ENCODE data around the gene DNAAF1. TPM values are rescaled to one million over a fixed set of nuclear protein-coding genes. Genes with fewer than 3 reads are reported as not detected.
A peak's percentile ranks its signal among the peaks of the same experiment; 100 is the strongest.

The DNAAF1 gene
- total RNA-seq, 1 experiment from 2014 or later, result not detected

GRCh38 chr16:84141143-84141670, 3.9 kb upstream of the DNAAF1 start:
- H3K4me3 ChIP-seq (ENCODE audit: low read depth in 2 of 2, low read length in 2 of 2), result no peak overlapping the region
- DNase-seq (ENCODE audit: low read depth, low spot score), result no peak
- no peaks in the 10 kb centered on the region for H3K27me3 ChIP-seq (ENCODE audit: control insufficient read depth, insufficient read depth, low read length)
- TF ChIP-seq, protein P1, sequence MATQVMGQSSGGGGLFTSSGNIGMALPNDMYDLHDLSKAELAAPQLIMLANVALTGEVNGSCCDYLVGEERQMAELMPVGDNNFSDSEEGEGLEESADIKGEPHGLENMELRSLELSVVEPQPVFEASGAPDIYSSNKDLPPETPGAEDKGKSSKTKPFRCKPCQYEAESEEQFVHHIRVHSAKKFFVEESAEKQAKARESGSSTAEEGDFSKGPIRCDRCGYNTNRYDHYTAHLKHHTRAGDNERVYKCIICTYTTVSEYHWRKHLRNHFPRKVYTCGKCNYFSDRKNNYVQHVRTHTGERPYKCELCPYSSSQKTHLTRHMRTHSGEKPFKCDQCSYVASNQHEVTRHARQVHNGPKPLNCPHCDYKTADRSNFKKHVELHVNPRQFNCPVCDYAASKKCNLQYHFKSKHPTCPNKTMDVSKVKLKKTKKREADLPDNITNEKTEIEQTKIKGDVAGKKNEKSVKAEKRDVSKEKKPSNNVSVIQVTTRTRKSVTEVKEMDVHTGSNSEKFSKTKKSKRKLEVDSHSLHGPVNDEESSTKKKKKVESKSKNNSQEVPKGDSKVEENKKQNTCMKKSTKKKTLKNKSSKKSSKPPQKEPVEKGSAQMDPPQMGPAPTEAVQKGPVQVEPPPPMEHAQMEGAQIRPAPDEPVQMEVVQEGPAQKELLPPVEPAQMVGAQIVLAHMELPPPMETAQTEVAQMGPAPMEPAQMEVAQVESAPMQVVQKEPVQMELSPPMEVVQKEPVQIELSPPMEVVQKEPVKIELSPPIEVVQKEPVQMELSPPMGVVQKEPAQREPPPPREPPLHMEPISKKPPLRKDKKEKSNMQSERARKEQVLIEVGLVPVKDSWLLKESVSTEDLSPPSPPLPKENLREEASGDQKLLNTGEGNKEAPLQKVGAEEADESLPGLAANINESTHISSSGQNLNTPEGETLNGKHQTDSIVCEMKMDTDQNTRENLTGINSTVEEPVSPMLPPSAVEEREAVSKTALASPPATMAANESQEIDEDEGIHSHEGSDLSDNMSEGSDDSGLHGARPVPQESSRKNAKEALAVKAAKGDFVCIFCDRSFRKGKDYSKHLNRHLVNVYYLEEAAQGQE (IDR thresholded peaks at IDR 0.05; ENCODE audit: insufficient read depth in 1 of 2, low read depth in 2 of 2, low read length in 1 of 2), result no peak
- TF ChIP-seq POLR2AphosphoS5 (IDR thresholded peaks at IDR 0.05; ENCODE audit: low read depth, low read length) (no peak), SIN3A (IDR thresholded peaks at IDR 0.05; ENCODE audit: borderline replicate concordance, insufficient read depth, low read depth, low read length) (no peak), TCF7L2 (IDR thresholded peaks at IDR 0.05; ENCODE audit: low read depth, low read length) (no peak)
- TF ChIP-seq, protein P2, sequence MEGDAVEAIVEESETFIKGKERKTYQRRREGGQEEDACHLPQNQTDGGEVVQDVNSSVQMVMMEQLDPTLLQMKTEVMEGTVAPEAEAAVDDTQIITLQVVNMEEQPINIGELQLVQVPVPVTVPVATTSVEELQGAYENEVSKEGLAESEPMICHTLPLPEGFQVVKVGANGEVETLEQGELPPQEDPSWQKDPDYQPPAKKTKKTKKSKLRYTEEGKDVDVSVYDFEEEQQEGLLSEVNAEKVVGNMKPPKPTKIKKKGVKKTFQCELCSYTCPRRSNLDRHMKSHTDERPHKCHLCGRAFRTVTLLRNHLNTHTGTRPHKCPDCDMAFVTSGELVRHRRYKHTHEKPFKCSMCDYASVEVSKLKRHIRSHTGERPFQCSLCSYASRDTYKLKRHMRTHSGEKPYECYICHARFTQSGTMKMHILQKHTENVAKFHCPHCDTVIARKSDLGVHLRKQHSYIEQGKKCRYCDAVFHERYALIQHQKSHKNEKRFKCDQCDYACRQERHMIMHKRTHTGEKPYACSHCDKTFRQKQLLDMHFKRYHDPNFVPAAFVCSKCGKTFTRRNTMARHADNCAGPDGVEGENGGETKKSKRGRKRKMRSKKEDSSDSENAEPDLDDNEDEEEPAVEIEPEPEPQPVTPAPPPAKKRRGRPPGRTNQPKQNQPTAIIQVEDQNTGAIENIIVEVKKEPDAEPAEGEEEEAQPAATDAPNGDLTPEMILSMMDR (IDR thresholded peaks at IDR 0.05), result peak; percentile 14
- no TSS peak for BruUV-seq (replicated peaks)
- H3K4me1 ChIP-seq (ENCODE audit: control insufficient read depth, insufficient read depth, low read length), result no peaks in the 10 kb centered on the region; the same call in 1 of the 2 replicates
- POLR2A ChIA-PET, result no interaction called here
- in situ Hi-C loops (cut with HindIII; ENCODE audit: low pct_unique_long_range_greater_than_20kb, low sequenced_read_pairs), result no loop called here
- CTCF ChIA-PET, result no interaction called here
- ATAC-seq, result no peak
- peaks cover 5% of the 10 kb centered on the region; the same call in 1 of the 2 replicates for H3K36me3 ChIP-seq (ENCODE audit: control insufficient read depth, insufficient read depth, low read length)
- H3K27ac ChIP-seq (ENCODE audit: low read length), result no peak overlapping the region
- intact Hi-C loops (cut with micrococcal nuclease; ENCODE audit: unreplicated experiment), result no loop called here
- no peaks in the 10 kb centered on the region for H3K9me3 ChIP-seq (ENCODE audit: control insufficient read depth, insufficient read depth, low read depth, low read length)

DNA sequence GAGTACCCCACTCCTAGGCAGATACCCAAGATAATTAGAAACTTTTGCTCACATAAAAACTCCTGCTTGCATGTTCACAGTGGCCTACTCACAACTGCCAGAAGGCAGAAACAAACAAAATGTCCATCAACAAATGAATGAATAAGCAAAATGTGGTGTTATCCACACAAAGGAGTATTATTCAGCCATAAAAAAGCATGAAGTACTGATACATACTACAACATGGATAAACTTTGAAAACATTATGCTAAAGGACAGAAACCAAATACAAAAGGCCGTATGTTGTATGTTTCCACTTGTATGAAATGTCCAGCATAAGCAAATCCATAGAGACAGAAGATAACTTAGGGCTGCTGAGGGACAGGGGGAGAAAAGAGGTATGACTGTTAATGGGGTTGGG, 2.0 kb upstream of the DNAAF1 start:
- H3K27me3 ChIP-seq (ENCODE audit: control insufficient read depth, insufficient read depth, low read length), result no peaks in the 10 kb centered on the region
- ATAC-seq (no peak), DNase-seq (ENCODE audit: low read depth, low spot score) (no peak)
- intact Hi-C loops (cut with micrococcal nuclease; ENCODE audit: unreplicated experiment) (no loop called here), in situ Hi-C loops (cut with HindIII; ENCODE audit: low pct_unique_long_range_greater_than_20kb, low sequenced_read_pairs) (no loop called here)
- POLR2A ChIA-PET, result no interaction called here
- peaks cover 5% of the 10 kb centered on the region; the same call in 1 of the 2 replicates for H3K36me3 ChIP-seq (ENCODE audit: control insufficient read depth, insufficient read depth, low read length)
- no peak overlapping the region for H3K27ac ChIP-seq (ENCODE audit: low read length)
- TF ChIP-seq POLR2AphosphoS5 (IDR thresholded peaks at IDR 0.05; ENCODE audit: low read depth, low read length) (no peak), SIN3A (IDR thresholded peaks at IDR 0.05; ENCODE audit: borderline replicate concordance, insufficient read depth, low read depth, low read length) (no peak), TCF7L2 (IDR thresholded peaks at IDR 0.05; ENCODE audit: low read depth, low read length) (no peak)
- TF ChIP-seq, protein P2 (IDR thresholded peaks at IDR 0.05), result no peak
- TF ChIP-seq, protein P1 (IDR thresholded peaks at IDR 0.05; ENCODE audit: insufficient read depth in 1 of 2, low read depth in 2 of 2, low read length in 1 of 2), result no peak
- no peak overlapping the region for H3K4me3 ChIP-seq (ENCODE audit: low read depth in 2 of 2, low read length in 2 of 2)
- no peaks in the 10 kb centered on the region for H3K9me3 ChIP-seq (ENCODE audit: control insufficient read depth, insufficient read depth, low read depth, low read length)
- BruUV-seq (replicated peaks), result TSS peak; percentile 72
- no peaks in the 10 kb centered on the region; the same call in 1 of the 2 replicates for H3K4me1 ChIP-seq (ENCODE audit: control insufficient read depth, insufficient read depth, low read length)
- CTCF ChIA-PET, result no interaction called here
